ENCODE results near the gene RNF111. TPM values are rescaled to one million over a fixed set of nuclear protein-coding genes. Genes with fewer than 3 reads are reported as not detected.

Gene RNF111
- total and polyA plus RNA-seq, 9 of the 15 experiments (the other 6 are each of a cell fraction or from before 2014, with no cell fraction given): 7.9 to 26.0 (median 14.4) TPM

- TF ChIP-seq FOSL1 (tag; conservative IDR thresholded peaks at IDR 0.05) (no peak), MAFF (IDR thresholded peaks at IDR 0.05; ENCODE audit: low read length) (no peak), BHLHE40 (IDR thresholded peaks at IDR 0.05; ENCODE audit: low read length) (peak; percentile 94), SRF (CRISPR knock-in tag; IDR thresholded peaks at IDR 0.05) (0 out of 4 replicates have a peak, but pooled peaks of 1 of the 2 experiments have one; percentile 29), ARID1B (IDR thresholded peaks at IDR 0.05) (0 out of 2 replicates have a peak, but pooled peaks have one; percentile 11), CCAR2 (IDR thresholded peaks at IDR 0.05; ENCODE audit: low read depth, low read length) (no peak), MBD2 (IDR thresholded peaks at IDR 0.05; ENCODE audit: borderline replicate concordance, low read depth) (peak; percentile 91), POLR2H (tag; IDR thresholded peaks at IDR 0.05; ENCODE audit: low read depth) (peak; percentile 89), ZNF224 (CRISPR knock-in tag; IDR thresholded peaks at IDR 0.05) (no peak), SNAPC5 (CRISPR knock-in tag; IDR thresholded peaks at IDR 0.05) (no peak), RUNX1 (IDR thresholded peaks at IDR 0.05; ENCODE audit: low read depth) (no peak), LARP7 (IDR thresholded peaks at IDR 0.05) (peak; percentile 64; the same call in 1 of the 2 replicates), TRIM28 (IDR thresholded peaks at IDR 0.05) (0 out of 2 replicates have a peak, but pooled peaks have one; percentile 24), BRF1 (IDR thresholded peaks at IDR 0.05; ENCODE audit: borderline replicate concordance, extremely low read depth, insufficient read length) (no peak), NFYB (IDR thresholded peaks at IDR 0.05; ENCODE audit: extremely low read depth, insufficient read length) (peak; percentile 93), GTF3C2 (IDR thresholded peaks at IDR 0.05; ENCODE audit: borderline replicate concordance, extremely low read depth, insufficient read length) (no peak), ZNF316 (IDR thresholded peaks at IDR 0.05) (0 out of 2 replicates have a peak, but pooled peaks have one; percentile 31), CC2D1A (IDR thresholded peaks at IDR 0.05) (peak; percentile 90), CBX3 (IDR thresholded peaks at IDR 0.05; ENCODE audit: borderline replicate concordance in 1 of 2, low read length in 2 of 2) (no peak), POLR3G (IDR thresholded peaks at IDR 0.05; ENCODE audit: extremely low read depth, insufficient read length, insufficient replicate concordance) (no peak)
- TF ChIP-seq, protein P1, sequence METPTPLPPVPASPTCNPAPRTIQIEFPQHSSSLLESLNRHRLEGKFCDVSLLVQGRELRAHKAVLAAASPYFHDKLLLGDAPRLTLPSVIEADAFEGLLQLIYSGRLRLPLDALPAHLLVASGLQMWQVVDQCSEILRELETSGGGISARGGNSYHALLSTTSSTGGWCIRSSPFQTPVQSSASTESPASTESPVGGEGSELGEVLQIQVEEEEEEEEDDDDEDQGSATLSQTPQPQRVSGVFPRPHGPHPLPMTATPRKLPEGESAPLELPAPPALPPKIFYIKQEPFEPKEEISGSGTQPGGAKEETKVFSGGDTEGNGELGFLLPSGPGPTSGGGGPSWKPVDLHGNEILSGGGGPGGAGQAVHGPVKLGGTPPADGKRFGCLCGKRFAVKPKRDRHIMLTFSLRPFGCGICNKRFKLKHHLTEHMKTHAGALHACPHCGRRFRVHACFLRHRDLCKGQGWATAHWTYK (CRISPR knock-in tag; IDR thresholded peaks at IDR 0.05): 0 out of 2 replicates have a peak, but pooled peaks have one; percentile 43
- TF ChIP-seq, protein P2, sequence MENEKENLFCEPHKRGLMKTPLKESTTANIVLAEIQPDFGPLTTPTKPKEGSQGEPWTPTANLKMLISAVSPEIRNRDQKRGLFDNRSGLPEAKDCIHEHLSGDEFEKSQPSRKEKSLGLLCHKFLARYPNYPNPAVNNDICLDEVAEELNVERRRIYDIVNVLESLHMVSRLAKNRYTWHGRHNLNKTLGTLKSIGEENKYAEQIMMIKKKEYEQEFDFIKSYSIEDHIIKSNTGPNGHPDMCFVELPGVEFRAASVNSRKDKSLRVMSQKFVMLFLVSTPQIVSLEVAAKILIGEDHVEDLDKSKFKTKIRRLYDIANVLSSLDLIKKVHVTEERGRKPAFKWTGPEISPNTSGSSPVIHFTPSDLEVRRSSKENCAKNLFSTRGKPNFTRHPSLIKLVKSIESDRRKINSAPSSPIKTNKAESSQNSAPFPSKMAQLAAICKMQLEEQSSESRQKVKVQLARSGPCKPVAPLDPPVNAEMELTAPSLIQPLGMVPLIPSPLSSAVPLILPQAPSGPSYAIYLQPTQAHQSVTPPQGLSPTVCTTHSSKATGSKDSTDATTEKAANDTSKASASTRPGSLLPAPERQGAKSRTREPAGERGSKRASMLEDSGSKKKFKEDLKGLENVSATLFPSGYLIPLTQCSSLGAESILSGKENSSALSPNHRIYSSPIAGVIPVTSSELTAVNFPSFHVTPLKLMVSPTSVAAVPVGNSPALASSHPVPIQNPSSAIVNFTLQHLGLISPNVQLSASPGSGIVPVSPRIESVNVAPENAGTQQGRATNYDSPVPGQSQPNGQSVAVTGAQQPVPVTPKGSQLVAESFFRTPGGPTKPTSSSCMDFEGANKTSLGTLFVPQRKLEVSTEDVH (IDR thresholded peaks at IDR 0.05; ENCODE audit: low read depth, partially characterized antibody): no peak
These were observed 117.7 kb downstream of the RNF111 start, which contains the start of gene CCNB2 (continued) for GRCh38 chr15:59104912-59105732.

All from K562 (cell line).